Measurements from ENCODE around the gene MINK1. TPM values are rescaled to one million over a fixed set of nuclear protein-coding genes. Genes with fewer than 3 reads are reported as not detected.

The MINK1 gene
- total and polyA plus RNA-seq, 10 of the 15 experiments (the other 5 are each of a cell fraction or from before 2014, with no cell fraction given), result 0.08 to 55.6 (median 15.0) TPM

DNA sequence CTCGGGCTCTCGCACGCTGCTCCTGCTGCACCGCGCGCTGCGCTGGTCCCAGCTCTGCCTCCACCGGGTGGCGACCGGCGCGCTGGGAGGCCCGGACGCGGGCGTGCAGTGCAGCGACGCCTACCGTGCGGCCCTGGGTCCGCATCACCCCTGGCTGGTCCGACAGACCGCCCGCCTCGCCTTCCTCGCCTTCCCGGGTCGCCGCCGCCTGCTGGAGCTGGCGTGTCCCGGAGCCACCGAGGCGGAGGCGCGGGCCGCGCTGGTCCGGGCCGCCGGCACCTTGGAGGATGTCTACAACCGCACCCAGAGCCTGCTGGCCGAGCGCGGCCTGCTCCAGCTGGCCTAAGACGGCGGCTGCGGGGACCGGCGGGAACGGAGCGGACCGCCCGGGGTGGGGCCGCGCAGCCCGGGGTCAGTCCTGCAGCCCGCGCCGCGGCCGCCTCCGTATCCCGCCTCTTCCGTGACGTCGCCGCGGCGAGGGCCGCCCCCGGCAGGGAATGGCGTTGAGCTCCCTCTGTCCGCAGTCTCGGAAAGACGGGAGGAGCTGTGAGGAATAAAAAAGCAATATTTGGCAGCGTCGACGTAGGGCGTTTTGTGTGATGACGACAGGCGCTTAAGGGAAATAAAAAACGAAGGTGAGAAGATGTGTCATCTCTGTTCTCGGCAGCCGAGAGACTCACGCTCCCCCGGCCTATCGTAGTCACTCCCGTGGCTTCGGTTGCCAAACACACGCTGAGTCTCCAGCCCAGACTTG, 43.0 kb upstream of the MINK1 start (continued):
- TF ChIP-seq, protein P1, sequence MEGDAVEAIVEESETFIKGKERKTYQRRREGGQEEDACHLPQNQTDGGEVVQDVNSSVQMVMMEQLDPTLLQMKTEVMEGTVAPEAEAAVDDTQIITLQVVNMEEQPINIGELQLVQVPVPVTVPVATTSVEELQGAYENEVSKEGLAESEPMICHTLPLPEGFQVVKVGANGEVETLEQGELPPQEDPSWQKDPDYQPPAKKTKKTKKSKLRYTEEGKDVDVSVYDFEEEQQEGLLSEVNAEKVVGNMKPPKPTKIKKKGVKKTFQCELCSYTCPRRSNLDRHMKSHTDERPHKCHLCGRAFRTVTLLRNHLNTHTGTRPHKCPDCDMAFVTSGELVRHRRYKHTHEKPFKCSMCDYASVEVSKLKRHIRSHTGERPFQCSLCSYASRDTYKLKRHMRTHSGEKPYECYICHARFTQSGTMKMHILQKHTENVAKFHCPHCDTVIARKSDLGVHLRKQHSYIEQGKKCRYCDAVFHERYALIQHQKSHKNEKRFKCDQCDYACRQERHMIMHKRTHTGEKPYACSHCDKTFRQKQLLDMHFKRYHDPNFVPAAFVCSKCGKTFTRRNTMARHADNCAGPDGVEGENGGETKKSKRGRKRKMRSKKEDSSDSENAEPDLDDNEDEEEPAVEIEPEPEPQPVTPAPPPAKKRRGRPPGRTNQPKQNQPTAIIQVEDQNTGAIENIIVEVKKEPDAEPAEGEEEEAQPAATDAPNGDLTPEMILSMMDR (IDR thresholded peaks at IDR 0.05 in 2 of 3, conservative IDR thresholded peaks at IDR 0.05 in 1 of 3; ENCODE audit: control insufficient read depth in 2 of 3, extremely low read depth in 1 of 3, insufficient read depth in 1 of 3, low read depth in 3 of 3, low read length in 3 of 3), result peak; percentile 71 to 86 (median 81)
- TF ChIP-seq, protein P2, sequence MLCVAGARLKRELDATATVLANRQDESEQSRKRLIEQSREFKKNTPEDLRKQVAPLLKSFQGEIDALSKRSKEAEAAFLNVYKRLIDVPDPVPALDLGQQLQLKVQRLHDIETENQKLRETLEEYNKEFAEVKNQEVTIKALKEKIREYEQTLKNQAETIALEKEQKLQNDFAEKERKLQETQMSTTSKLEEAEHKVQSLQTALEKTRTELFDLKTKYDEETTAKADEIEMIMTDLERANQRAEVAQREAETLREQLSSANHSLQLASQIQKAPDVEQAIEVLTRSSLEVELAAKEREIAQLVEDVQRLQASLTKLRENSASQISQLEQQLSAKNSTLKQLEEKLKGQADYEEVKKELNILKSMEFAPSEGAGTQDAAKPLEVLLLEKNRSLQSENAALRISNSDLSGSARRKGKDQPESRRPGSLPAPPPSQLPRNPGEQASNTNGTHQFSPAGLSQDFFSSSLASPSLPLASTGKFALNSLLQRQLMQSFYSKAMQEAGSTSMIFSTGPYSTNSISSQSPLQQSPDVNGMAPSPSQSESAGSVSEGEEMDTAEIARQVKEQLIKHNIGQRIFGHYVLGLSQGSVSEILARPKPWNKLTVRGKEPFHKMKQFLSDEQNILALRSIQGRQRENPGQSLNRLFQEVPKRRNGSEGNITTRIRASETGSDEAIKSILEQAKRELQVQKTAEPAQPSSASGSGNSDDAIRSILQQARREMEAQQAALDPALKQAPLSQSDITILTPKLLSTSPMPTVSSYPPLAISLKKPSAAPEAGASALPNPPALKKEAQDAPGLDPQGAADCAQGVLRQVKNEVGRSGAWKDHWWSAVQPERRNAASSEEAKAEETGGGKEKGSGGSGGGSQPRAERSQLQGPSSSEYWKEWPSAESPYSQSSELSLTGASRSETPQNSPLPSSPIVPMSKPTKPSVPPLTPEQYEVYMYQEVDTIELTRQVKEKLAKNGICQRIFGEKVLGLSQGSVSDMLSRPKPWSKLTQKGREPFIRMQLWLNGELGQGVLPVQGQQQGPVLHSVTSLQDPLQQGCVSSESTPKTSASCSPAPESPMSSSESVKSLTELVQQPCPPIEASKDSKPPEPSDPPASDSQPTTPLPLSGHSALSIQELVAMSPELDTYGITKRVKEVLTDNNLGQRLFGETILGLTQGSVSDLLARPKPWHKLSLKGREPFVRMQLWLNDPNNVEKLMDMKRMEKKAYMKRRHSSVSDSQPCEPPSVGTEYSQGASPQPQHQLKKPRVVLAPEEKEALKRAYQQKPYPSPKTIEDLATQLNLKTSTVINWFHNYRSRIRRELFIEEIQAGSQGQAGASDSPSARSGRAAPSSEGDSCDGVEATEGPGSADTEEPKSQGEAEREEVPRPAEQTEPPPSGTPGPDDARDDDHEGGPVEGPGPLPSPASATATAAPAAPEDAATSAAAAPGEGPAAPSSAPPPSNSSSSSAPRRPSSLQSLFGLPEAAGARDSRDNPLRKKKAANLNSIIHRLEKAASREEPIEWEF (IDR thresholded peaks at IDR 0.05; ENCODE audit: insufficient replicate concordance, low read depth, low read length), result no peak
- TF ChIP-seq, protein P3, sequence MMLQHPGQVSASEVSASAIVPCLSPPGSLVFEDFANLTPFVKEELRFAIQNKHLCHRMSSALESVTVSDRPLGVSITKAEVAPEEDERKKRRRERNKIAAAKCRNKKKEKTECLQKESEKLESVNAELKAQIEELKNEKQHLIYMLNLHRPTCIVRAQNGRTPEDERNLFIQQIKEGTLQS (IDR thresholded peaks at IDR 0.05; ENCODE audit: borderline replicate concordance, extremely low read depth, low read depth, low read length), result peak; percentile 14; the same call in 1 of the 2 replicates
- TF ChIP-seq, protein P4, sequence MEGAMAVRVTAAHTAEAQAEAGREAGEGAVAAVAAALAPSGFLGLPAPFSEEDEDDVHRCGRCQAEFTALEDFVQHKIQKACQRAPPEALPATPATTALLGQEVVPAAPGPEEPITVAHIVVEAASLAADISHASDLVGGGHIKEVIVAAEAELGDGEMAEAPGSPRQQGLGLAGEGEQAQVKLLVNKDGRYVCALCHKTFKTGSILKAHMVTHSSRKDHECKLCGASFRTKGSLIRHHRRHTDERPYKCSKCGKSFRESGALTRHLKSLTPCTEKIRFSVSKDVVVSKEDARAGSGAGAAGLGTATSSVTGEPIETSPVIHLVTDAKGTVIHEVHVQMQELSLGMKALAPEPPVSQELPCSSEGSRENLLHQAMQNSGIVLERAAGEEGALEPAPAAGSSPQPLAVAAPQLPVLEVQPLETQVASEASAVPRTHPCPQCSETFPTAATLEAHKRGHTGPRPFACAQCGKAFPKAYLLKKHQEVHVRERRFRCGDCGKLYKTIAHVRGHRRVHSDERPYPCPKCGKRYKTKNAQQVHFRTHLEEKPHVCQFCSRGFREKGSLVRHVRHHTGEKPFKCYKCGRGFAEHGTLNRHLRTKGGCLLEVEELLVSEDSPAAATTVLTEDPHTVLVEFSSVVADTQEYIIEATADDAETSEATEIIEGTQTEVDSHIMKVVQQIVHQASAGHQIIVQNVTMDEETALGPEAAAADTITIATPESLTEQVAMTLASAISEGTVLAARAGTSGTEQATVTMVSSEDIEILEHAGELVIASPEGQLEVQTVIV (IDR thresholded peaks at IDR 0.05; ENCODE audit: borderline replicate concordance, partially characterized antibody), result no peak
- TF ChIP-seq EGR1 (IDR thresholded peaks at IDR 0.05; ENCODE audit: borderline replicate concordance in 1 of 2, low read depth in 2 of 2, low read length in 2 of 2) (no peak; a peak in 1 of 3 replicates), POU2F2 (IDR thresholded peaks at IDR 0.05; ENCODE audit: borderline replicate concordance, low read depth, low read length) (0 out of 3 replicates have a peak, but pooled peaks have one; percentile 15), IKZF1 (conservative IDR thresholded peaks at IDR 0.05) (peak; percentile 97), LARP7 (IDR thresholded peaks at IDR 0.05) (peak; percentile 100), NFXL1 (IDR thresholded peaks at IDR 0.05; ENCODE audit: borderline replicate concordance) (peak; percentile 73; the same call in 1 of the 2 replicates), PAX8 (IDR thresholded peaks at IDR 0.05) (no peak), SIN3A (IDR thresholded peaks at IDR 0.05; ENCODE audit: low read depth, low read length) (0 out of 2 replicates have a peak, but pooled peaks have one; percentile 51), RFX5 (IDR thresholded peaks at IDR 0.05; ENCODE audit: low read depth, low read length) (no peak), RBBP5 (conservative IDR thresholded peaks at IDR 0.05) (no peak), POLR2AphosphoS5 (IDR thresholded peaks at IDR 0.05; ENCODE audit: low read length) (no peak), SMAD1 (IDR thresholded peaks at IDR 0.05; ENCODE audit: low read depth, partially characterized antibody) (no peak), MEF2B (IDR thresholded peaks at IDR 0.05; ENCODE audit: partially characterized antibody, poor library complexity, severe bottlenecking) (peak; percentile 7), CBX5 (IDR thresholded peaks at IDR 0.05; ENCODE audit: low read depth) (no peak)
